Hematopoietic multipotent progenitor cell treated with erythropoietin and hydrocortisone succinate and interleukin-3 and kit ligand, for 8 days (in vitro differentiated cells): ENCODE data around the gene RFX7.
"Not testable (repeated sequence)": the region's sequence is repeated elsewhere in the genome, so short reads cannot be mapped to it uniquely, and the experiment has no call there.

Experiments used
- DNase-seq: peaks from one replicate; pipeline ENCODE4 v3.0.0-alpha.2; 2015

Gene RFX7

DNA sequence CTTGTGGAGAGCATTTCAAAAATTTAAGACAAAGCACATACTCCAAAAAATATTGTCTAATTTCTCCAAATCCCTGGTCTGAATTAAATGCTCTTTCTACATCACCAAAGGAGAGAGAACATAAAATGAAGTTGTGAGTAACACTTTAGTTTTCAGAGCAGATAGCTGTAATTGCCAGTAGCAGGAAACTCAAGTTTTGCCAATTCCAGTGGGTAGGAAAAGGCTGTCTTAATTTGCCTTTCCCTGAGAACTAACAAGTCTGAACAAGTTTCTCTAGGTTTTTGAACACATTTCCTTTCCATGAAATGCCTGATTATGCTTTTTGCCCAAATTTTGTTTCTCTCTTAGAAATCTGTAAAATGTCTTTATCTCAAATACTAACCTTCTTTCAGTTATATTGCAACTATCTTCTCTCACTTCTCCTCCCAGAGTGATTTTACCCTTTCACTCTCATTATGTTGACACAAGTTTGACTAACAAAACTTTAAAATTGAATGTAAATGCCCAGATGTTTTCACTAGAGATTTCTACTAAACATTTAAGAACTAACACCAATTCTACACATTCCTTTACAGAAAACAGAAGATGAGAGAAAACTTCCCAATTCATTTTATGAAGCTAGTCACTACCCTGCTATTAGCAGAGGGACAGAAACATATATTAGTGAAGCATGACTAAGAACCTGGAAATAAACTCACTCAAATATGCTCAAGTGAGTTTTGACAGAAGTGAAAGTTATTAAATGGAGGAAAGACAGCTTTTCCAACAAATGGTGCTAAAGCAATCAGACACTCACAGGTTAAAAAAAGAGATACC lies 38.4 kb downstream of the RFX7 start:
- no peak for DNase-seq

DNA sequence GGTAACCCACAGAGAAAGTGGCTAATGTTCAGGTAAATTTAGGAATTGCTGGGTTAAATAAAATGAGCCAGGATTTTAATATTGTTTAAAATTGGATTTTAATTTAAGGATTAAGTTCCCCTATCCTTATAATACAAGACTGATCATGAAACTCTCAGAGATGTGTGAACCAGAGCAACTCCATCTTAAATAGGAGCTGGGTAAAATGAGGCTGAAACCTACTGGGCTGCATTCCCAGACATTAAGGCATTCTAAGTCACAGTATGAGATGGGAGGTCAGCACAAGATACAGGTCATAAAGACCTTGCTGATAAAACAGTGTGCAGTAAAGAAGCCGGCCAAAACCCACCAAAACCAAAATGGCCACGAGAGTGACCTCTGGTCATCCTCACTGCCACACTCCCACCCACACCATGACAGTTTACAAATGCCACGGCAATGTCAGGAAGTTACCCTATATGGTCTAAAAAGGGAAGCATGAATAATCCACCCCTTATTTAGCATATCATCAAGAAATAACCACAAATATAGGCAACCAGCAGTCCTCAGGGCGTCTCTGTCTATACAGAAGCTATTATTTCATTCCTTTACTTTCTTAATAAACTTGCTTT lies 40.3 kb downstream of the RFX7 start:
- DNase-seq: not testable (repeated sequence)

DNA sequence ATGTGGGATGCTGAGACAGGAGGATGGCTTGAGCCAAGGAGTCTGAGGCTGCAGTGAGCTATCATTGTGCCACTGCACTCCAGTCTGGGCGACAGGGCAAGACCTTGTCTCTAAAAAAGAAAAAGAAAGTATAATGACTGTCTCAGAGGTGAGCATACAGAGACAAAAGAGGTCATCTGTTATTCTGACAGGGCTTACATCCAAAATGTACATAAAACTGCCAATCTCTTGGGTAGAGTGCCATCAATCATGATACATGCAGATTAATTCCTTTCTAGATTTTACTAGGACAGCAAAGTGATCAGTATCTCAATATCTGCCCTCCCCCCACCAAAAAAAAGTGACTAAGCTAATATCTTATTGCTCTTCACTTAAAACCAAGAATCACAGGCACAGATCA lies 41.0 kb downstream of the RFX7 start:
- no peak for DNase-seq

DNA sequence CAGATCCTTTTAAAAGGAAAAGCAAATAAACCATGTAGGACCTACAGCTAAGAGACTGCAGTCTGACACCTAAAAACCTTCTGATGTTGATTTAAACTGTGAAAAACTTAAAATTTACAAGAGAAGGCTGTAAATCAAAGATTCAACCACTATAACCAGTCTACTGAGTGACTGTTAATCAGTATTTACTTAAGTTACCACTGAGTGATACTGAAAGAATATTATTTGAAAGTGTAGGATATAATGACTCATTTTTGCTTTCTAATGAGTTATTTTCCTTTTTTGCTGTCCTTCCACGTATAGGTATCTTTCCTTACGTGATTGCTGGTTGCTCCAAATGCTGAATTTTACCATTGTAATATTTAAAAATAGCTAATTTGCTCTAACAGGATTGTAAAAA lies 44.6 kb downstream of the RFX7 start:
- DNase-seq: no peak

DNA sequence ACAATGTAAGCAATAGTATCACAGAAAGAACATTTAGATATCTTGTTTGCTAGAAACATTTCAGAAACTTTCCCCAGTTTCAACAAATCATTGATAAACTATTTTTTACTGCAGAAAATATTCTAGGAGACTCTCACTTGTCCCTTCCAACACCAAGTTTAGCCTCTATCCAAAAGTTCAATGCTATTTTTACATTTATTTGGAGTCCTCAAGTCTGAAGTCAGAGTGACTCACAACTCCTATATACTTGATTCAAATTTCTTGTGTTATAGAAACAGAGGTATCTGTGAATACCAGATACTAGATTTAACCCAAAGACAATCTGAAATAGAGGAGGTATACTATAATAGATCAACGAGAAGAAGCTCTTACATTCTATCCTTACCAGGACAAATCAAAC lies 49.6 kb downstream of the RFX7 start:
- no peak for DNase-seq

DNA sequence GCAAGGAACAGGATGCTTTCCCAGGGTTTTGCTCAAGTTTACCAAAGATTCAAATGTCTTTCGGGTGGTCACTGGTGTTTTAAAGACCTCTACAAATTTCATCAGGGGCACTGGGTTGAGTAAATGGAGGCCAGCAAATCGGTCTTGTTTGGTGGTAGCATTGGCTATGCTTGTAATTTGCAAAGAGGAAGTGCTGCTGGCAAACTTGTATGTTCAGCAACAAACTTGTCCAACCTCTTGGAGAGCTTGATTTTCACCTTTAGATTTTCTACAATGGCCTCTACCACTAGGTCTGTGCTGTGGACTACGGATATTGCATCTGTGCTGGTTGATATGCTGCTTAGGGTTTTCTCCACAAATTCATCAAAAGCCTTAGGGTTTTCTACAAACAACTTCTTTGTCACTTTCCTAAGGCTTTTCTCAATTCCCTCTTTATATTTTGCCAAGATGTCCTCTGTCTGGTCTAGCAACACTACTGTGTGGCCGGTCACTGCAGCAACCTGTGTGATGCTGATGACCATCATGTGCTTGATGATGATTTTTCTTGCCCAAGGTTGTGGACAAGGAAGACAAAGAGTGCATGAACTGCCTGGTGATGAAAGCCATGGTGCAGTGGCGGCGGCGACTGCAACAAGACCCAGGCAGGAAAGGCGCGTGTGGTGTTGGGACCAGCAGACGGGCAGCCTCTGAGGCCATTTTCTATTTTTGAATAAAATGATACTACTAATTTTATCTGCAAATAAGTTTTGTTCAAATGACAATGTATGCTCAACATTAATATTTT lies 50.8 kb downstream of the RFX7 start:
- no peak for DNase-seq

DNA sequence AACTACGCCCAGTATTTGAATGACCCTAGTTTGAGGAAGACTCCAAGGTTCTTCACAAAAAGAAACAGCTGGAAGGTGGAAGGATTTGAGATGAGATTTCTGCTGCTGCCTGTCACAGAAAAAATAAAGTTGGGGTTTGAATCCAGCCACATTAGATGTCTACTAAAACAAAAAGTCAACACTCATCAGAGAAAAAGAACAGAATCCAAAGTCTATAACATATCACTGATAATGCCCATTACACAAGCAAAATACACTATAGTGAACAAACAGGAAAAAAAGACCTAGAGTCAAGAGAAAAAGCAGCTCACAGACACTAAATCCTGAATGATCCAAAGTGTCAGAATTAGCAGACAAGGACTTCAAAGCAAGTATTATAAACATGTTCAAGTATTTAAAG lies 56.0 kb downstream of the RFX7 start:
- no peak for DNase-seq

DNA sequence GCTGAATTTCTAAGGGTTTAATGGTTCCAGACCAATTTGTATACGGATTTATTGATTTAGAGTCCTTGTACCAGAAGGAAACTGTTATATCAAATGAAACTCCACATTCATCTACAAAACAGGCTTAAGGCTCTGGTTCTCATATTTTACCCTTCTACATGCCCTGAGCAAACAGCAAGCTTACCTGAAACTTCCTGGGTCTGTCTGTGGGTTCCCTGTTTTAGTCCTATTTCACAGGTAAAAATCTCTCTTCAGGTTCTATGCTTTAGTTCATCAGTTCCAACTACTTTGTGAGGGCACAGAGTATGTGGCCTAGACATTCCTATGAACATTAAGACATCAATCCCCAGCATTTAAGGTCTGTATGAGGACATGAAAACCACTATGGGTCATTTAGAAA lies 57.7 kb downstream of the RFX7 start:
- DNase-seq: no peak

DNA sequence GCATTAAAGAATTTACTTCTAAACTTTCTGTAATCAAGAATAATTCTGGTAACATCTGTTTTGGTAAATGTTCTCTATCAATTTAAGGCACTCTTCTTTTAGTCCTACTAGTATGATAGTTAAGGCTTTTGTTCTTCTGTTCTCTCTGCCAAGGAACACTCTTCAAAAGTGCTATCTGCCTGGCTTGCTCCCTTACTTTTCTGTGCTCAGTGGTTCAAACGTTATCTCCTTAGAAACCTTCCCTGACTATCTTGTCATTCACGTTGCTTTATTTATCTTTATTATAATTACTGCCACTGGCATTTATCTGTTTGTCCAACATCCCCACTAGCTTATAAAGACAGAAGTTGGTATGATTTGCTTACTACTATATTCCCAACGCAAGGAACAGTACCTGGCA lies 59.2 kb downstream of the RFX7 start:
- peak; percentile 77 for DNase-seq

DNA sequence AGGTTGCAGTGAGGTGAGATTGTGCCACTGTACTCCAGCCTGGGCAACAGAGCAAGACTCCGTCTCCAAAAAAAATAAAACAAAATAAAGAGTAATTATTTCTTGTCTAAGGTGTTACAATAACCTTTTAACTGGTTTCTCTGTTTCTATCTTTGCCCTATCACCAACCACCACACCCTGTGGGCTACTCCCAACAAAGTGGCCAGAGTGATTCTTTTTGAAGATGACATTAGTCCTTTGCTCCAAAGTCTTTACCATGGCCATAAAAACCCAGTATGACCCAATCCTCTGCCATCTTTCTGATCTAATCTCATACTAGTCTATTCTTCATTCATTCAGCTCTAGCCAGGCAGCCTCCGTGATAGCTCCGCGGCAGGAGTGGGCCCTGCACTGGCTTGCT lies 62.8 kb downstream of the RFX7 start:
- no peak for DNase-seq

DNA sequence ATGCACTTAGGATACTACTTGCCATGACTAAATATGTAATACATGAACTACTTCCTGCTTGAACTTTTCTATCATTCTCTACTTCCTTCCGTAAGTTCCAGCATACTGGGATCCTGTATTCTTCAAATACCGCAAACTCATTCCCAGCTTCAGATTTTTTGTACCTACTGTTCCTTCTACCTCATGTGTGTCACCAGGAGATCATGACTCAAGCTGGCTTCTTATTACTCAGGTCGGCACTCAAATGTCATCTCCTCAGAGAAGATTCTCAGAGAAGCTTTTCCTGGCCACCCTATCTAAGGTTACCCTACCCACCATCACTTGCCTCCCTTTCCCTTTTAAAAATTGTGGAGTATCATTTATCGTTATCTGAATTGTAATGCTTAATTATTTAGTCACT lies 66.7 kb downstream of the RFX7 start:
- no peak for DNase-seq

DNA sequence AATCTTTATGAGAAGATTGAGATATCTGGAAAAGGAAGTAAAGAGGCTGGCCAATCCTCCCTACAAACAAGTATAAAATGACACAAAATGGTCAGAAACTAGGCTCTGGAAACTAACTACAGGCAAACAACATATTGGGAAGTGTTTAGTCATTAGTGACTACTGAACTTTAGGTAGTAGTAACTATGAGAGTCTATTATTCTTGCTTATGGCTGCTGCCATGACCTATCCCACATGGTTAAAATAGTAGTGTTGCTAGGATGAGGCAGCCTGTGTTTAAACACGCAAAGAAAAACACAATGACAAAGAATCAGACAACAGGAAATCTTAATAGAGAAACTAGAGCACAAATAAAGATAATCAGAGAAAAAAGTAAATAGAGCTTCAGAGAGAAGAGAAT lies 67.9 kb downstream of the RFX7 start:
- no peak for DNase-seq

DNA sequence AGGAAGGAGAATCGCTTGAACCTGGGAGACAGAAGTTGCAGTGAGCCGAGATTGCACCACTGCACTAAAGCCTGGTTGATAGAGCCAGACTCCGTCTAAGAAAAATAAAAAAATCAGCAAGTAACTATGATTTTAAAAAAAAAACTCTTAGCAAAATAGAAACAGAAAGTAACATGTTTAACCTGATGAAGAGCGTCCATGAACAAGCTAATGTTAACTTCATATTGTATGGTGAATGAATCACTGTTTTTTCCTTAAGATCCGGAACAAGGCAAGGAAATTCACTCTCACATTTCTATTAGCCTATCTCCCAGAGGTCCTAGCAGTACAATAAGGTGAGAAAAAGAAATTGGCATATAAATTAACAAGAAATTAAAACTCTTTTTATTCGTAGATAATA lies 69.0 kb downstream of the RFX7 start:
- no peak for DNase-seq

DNA sequence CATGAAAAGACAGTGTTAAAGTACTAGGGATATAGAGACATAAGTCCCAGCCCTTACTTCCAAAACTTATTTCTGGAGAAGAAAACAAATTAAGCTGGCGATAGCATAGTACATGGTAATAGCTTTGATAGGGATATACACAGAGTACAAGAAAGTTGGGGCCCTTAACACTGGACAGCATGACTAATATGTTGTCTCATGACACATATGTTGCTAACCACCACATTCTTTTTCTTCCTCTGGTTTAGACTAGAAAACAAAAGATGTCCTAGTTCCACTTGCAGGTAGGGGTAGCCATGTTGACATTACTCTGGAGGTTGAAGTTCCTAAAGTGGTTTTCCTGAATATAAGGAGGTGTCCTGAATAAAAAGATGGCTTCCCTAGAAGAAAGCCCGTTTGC lies 75.3 kb downstream of the RFX7 start:
- DNase-seq: no peak

DNA sequence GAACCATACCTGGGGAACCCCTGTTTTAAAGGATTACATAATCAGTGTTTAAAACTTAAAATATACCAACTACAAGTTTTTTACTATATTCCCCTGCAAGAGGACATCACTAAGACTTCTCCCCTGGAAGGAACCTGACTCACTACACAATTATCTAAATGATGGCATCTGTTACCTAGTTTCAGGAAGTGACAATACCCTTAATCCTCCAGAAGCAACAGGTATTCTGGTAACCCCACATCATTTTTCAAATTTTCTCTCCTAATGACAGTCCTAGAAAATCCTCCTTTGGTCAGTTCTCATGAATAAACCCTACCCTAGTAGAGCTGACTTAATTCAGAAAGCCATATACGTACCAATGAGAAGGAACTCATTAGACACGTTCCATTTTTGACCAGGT lies 78.4 kb downstream of the RFX7 start:
- DNase-seq: no peak

DNA sequence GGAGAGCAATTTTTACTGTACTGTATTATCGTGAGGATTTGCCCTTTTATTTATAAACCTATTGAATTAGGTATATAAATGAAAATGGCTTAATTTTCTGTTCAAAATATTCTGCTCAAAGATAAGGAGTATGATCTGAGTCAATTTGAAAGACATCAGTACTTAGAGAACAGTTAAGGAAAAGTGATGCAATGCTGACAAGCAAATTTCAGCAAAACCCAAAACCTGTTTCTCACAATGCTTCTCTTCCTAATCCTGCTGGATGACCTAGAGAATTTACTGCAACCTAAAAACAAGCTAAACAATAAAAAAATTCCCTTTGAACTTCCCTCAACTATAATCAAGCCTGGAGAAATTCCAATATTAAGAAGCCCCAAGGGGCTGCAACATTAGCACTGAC lies 82.7 kb downstream of the RFX7 start:
- no peak for DNase-seq

DNA sequence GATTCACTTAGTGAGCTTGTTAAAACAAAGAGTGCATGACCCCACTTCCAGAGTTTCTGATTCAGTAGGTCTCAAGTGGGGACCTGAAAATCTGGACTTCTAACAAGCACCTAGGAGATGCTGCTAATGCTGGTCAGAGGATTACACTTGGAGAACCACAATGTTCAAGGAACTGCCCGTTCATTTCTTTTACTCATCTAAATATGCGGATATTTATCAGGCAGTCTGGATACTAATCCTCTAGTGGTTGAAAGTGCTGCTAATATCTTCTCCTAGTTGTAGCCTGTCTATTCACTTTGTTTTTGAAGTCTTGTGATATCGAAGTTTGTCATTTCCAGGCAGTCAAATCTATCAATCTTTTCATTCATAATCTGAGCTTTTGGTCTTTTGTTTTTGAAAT lies 86.8 kb downstream of the RFX7 start:
- DNase-seq: no peak

DNA sequence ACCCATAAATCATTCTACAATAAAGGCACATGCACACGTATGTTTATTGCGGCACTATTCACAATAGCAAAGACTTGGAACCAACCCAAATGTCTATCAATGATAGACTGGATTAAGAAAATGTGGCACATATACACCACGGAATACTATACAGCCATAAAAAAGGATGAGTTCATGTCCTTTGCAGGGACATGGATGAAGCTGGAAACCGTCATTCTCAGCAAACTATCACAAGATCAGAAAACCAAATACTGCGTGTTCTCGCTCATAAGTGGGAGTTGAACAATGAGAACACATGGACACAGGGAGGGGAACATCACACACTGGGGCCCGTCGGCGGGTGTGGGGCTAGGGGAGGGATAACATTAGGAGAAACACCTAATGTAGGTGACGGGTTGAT lies 88.4 kb downstream of the RFX7 start:
- not testable (repeated sequence) for DNase-seq

DNA sequence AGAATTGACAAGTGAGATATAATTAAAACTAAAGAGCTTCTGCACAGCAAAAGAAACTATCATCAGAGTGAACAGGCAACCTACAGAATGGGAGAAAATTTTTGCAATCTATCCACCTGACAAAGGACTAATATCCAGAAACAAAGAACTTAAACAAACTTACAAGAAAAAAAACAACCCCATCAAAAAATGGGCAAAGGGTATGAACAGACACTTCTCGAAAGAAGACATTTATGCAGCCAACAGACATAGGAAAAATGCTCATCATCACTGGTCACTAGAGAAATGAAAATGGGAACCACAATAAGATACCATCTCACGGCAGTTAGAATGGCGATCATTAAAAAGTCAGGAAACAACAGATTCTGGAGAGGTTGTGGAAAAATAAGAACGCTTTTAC lies 88.9 kb downstream of the RFX7 start:
- not testable (repeated sequence) for DNase-seq

DNA sequence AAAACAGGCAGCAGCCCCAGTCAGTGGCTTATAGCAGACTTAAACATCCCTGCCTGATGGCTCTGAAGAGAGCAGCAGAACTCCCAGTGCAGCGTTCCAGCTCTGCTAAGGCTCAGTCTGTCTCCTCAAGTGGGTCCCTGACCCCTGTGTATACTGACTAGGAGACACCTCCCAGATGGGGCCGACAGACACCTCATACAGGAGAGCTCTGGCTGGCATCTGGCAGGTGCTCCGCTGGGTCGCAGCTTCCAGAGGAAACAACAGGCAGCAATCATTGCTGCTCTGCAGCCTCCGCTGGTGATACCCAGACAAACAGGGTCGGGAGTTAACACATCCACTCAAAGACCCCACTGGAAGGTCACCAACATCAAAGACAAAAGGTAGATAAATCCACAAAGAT lies 93.5 kb downstream of the RFX7 start:
- DNase-seq: no peak

DNA sequence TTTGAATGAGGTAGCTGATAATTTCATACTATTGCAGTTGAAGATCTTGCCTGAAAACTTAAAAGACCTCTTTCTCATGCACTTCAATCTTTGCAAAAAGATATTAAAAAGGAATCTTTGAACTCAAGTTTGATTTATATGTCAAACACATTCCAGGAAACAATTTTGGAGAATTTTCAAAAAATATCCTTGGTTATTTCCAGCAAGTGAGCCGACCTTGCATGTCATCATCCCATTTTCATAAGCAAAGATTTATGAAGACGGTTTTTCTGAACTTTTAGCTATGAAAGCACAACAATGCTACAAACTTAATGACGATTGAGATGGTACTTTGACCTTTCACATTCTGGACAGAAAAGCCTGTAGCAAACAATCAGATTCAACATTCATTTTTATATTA lies 95.6 kb downstream of the RFX7 start:
- DNase-seq: no peak

DNA sequence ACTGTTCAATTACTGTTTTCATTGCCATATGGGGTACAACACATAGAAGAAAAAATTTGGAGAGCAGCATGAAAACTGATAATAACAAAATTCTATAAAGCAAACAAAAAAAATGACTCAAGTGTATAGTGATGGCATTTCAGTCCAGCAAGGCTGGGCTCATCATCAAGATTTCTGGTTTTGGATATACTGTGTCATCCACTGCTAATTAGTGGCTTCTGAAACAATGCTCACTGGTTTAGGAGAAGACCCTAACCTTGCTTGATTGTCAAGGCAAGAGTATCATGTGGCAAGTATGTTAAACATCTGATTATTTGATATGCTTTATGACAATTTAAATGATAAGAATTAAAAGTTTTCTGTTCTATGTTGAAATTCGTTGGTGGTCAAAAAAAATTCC lies 96.9 kb downstream of the RFX7 start:
- no peak for DNase-seq

DNA sequence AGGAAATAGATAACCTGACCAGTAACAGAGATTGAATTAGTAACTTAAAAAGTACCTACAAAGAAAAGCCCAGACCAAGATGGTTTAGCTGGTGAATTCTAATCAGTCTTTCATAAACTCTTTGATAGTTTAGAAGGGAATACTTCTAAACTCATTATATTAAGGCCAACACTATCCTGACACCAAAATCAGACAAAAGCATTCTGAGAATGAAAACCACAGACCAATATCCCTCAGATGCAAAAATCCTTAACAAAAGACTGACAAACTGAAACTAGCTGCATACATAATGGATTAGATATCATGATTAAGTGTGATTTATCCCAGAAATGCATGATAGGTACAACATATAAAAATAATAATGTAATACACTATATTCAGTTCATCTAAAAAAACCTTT lies 115.6 kb downstream of the RFX7 start:
- DNase-seq: no peak

DNA sequence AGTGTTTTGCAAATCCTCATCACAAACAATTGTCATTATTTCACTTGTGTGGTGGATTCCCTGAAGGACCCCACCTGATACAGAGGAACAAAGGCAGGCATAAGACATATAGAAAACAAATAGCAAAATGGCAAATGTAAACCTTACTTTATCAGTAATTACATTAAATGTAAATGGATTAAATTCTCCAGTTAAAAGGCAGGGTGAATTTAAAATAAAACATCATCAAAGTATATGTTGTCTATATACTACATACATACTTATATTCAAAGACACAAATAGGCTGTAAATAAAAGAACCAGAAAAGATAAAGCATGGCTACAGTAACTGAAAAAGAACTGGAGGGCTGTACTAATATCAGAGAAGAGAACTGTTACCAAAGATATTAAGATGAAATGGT lies 117.3 kb downstream of the RFX7 start:
- no peak for DNase-seq
